HG03558 (cell line): ENCODE measurements around the gene KIF1A.
"Not testable (repeated sequence)": the region's sequence is repeated elsewhere in the genome, so short reads cannot be mapped to it uniquely, and the experiment has no call there.

ENCODE experiments used
- ATAC-seq: cut with Tn5 transposase; IDR thresholded peaks from one replicate; pipeline ENCODE4 v1.9.1; 2021; ENCODE audit warnings: moderate number of reproducible peaks; ENCODE audit not compliant: unreplicated experiment; ENCODE audit errors: extremely low read depth

KIF1A gene

DNA sequence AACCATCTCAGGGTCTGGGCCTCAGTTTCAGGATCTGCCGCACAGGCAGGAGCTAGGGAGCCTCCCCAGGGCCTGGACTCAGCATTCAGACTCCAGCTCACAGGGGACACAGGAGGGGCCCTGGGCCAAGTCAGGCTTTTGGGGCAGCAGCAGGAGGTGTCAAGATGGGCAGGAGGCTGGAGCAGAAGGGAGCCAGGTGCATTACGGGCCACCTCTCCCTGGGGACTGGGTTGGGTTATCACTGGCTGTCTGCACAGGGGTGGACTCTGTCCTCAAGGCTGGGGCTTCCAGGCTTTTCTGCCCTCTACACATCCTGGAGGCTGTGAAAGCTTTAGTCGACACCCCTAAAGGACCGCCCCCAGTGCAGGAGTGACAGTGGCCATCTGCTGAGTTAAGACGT lies 108.3 kb downstream of the KIF1A start:
- ATAC-seq = no peak

DNA sequence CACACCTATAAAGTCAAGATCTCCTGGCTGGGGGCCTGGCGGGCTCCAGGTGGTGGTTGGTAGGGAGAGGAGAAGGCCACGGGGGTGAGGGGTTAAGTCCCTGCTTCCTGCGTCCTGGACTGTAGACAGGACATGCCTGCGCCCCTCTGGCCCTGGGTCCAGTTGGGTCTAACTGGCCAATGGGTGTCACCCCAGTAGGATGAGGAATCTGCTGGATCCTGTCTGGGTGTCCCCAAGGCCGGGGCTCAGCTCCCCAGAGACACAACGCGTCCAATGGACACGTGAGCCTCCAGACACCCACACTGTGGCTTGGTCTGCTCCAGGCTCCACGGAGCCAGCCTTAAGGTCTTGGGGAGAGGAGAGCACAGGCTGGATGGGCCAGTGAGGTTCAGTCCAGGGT lies 108.7 kb downstream of the KIF1A start:
- no peak for ATAC-seq

DNA sequence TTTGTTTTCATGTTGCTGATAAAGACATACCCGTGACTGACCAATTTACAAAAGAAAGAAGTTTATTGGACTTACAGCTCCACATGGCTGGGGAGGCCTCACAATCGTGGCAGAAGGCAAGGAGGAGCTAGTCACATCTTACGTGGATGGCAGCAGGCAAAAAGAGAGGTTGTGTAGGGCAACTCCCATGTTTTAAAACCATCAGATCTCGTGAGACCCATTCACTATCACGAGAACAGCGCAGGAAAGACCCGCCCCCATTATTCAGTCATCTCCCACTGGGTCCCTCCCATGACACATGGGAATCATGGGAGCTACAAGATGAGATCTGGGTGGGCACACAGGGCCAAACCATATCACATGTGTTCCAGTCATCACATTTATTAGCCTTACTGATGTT lies 111.6 kb downstream of the KIF1A start:
- no peak for ATAC-seq

DNA sequence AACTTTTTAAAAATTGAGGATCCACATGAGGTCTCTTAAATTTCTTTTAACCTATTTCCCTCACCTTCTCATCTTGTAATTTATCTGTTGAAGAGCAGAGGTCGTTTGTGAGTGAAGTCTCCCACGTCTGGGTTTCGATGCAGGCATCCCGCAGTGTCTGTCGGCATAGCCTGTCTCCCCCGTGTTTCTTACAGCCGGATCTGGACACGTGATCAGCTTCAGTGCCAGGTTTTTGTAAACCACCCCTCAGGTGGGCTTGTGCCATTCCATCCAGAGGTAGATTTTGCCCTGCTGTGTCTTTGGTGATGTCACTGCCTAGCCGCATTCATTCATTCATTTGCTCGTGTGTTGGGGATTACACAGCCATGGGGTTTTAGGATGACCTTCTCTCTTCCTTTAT lies 112.2 kb downstream of the KIF1A start:
- ATAC-seq = no peak

DNA sequence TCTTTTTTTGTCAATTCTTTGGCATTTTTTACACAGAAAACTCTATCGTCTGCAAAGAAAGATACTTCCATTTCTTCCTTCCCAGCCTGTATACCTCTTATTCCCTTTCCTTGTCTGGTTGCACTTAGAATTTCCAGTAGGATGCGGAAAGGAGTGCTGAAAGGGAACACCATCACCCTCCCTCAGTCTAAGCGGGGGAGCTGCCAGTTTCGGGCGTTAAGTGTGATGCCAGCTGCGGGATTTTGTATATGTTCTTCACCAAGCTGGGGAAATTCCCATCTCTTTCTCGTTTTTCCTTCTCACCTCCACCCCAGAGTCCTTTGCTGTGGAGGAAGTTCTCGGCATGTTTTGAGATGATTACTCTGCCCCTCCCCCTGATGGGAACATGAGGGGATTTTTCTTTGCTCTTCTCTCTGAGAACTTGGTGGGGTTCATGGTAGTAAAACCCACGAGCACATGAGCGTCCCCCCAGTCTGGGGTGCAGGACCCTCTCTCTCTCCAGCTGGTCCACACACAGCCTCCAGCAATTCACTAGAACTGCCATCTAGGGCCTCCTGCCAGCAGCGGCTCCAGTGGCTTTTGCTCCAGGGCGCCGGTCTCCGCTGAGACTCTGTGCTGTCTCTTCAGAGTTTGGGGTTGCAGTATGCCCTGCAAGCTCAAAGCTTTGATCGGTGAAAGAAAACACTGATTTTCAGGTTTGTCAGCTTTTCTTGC lies 112.8 kb downstream of the KIF1A start:
- ATAC-seq = no peak

DNA sequence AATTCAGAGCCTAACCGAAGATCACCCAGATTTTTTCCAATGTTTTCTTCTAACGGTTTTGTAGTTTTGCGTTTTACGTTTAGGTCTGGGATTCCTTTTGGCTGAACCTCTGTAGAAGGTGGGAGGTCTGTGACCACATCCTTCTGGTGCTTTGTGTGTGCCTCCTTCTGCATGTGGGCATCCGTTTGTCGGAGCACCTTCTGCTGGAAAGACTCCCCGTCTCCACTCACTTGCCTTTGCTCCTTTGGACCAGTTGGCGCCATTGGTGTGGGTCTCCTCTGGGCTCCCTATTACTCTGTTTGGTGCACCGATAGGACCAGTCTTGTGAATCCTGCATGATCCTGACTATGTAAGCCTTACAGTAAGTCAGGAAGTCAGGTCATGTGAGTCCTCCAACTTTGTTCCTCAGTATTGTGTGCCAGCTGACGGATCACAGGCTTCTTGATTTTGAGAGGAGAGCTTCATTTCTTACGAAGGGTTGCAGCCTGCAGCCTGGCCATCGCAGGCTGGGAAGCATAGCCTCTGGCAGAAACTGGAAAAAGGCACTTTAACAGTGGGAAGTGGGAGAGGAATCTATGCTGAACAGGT lies 114.7 kb downstream of the KIF1A start:
- no peak for ATAC-seq

DNA sequence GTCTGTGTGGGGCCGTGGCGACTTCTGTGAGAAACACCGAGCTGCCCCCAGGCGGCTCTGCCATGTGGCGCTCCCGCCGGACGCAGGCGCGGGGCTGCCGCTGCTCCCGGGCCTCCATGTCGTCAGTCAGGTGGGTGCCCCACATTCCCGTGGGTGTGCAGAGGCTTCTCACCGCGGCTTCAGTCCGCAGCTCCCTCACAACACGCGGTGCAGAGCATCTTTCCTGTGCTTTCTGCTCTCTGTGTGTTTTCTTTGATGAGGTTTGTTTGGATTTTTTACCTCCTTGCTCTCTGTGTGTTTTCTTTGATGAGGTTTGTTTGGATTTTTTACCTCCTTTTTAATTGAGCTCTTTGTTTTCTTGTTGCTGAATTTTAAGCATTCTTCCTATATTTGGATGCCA lies 115.4 kb downstream of the KIF1A start:
- no peak for ATAC-seq

DNA sequence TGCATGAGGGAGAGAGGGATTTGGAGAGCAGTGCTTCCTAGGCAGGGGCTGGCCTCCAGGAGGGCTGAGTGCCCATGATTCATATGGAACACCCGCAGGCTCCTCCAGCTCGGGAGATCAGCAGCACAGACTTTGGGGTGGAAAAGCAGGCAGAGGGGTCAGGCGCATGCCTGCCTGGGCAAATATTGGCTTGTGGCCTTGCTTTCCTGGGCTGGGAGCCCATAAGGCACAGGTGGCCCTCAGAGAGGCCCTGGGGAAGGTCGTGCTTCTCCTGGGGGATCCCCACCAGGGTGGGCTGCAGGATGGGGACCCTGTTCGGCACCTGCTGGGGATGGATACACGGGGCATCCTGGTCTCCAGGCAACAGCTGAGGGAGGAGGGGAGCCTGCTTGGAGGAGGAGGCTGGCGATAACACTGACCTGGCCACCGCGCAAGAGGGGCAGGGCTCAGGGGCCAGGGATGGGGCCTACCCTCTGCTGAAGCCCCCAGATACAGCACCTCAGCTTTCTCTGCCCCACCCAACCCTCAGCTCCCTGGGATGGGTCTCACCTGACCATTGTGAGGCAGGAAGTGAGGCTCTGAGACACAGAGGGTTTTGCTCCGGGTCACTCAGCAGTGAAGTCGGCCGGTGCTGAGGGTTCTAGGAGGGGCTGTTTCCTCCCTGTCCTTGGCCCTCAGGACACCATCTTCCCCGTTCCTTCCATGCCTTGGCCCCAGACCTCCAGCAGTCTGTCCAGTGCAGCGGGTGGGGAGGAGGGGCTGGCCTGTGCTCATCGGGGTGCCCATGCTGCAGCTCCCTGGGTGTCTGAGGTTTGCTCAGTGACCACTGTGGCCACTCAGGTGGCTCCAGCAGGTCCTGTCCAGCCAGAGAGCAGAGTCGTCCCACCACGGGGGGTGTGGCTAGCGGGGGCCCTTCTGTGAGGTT lies 116.3 kb downstream of the KIF1A start:
- no peak for ATAC-seq

DNA sequence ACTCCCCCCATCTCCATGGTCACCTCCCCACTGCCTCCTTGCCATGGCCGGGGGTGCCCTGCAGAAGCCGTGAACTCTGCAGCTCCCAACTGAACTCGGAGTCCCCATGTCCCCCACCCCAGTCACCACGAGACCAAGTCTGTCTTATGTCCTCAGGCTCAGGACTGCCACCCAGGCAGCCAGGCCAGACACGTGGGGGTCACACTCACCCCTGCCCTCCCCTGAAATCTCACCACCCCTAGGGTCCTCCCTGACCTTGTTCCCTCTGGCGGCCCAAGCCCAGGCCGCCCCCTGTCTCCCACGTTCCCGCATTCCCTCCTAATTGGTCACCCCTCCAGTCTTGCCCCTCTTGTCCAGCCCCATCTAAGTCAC lies 117.4 kb downstream of the KIF1A start:
- no peak for ATAC-seq

DNA sequence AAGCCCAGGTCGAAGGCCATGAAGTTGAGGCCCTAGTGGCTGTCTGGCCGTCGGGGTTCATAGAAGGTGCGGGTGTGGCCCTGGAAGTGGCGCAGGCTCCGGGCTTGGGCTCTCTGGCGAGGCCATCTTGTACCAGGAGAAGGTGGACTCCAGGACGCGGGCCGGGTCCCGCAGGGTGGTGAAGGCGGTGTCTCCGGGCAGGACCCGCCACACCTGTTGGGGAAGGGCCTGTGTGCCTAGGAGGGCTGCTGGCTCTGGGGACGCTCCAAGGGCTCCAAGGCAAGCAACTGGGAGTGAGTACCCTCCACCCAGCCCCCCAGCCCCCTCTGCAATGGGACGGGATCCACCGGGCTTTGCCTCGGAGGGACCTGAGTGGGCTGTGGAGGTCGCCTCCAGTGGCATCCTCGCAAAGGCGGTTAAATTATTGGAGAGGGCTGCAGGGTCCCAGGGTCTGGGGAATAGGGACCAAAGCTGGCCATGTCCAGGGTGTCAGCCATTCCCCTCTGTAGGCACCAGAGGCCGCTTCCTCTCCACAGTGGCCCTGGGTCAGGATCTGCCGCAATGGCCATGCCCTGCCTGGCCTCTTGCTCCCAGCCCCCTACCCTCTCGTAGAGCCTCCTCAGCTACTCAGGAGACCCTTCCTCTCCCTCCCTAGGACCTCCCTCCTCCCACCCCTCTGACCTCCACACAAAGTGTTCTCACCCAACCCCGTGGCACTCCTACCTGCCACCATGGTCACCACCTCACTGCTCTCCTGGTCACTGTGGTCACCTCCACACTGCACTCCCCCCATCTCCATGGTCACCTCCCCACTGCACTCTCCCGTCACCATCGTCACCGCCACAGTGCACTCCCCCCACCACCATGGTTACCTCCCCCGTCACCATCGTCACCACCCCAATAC lies 118.0 kb downstream of the KIF1A start:
- ATAC-seq = no peak

DNA sequence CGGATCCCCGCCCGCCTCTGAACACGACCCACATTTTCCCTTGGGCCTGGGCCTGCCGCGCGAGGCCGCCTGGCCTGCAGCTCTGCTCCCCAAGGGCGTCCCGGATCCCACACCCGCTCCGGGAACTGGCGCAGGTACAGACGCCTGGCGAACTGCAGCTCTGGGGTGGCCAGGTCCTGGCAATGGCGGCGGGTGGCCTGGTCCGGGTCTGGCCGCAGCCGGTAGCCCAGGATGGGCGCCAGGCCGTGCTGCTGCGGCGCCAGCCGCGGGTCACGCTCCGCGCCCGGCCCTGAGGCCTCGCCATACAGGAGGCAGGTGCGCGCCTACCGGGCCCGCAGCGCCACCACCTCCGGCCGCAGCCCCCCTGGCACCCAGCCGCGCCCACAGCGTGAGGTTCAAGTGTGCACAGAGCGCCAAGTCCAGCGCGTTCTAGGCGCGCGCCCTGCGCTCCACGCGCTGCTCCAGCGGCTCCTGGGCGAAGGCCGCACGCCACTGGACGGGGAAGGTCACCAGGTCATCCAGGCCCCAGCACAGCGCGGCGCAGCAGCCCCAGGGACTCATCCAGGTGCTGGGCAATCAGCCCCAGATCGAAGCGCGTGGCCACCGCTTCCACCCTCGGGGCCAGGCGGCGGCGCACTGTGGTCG lies 118.8 kb downstream of the KIF1A start:
- no peak for ATAC-seq

DNA sequence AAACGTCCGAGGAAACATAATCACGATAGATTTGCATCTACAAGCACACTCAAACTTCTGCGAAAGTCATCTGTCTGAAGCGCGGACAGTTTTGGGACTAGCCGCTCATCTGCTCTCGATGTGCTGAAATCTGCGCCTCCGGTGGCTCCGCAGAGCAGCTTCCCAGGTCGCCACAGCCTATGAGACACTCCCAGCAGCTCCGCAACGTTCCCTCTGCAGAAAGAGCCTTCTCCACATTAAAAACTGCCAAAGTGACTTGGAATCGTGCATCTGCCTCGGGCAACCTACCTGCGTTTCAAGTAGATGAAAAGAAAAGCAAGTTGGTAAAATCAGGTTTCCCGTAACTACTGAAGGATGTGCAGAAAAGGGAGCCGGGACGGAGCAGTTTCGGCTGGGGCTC lies 119.4 kb downstream of the KIF1A start:
- not testable (repeated sequence) for ATAC-seq

DNA sequence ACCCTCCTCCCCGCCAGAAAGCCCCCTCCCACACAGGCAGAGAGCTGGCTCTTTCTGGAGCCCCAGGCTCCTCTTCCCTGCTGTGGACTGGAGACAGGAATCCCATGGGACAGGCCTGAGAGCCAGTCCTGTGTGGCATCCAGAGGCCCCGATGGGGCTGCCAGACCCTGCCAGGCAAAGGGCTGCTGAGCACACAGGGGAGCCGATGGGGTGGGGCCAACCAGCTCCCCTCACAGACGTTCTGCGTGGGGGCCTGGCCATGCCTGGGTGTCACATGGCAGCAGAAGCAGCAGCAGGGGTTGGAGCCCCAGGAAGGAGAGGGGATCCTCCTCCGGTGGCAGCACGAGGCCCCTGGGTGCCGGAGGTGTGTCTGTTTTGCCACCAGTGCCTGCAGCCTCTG lies 120.2 kb downstream of the KIF1A start:
- not testable (repeated sequence) for ATAC-seq

DNA sequence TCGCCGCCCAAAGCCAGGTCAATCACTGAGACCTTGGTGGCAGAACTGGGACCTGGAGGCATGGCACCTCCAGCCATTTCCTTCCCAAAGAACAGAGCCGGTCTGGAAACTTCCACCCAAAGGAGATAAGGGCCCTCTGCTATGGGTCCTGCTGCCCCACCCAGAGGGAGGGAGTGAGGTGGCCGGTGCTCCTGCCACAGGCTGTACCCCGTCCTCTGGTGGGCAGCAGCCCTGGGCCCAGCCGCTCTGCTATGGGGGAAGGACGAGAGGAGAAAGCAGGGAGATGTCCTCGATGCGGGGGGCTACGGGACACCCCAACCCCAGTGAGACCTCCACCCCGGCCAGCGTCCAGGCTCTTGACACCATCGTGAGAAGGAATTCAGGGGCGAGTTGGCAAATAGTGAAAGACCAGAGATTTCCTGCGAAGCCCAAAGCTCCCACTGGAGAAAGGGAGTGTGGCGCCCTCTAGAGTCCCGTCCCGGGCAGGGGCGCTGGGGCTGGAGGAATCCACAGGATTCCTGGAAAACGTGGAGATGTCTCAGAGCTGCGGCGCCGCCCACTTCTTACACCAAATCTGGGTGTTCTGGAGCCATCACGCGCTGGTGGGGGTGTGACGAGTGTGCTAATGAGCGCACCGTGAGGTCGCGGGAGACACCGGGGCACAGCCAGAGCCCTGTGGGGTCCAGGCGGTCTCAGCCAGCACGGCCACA lies 121.0 kb downstream of the KIF1A start:
- not testable (repeated sequence) for ATAC-seq

DNA sequence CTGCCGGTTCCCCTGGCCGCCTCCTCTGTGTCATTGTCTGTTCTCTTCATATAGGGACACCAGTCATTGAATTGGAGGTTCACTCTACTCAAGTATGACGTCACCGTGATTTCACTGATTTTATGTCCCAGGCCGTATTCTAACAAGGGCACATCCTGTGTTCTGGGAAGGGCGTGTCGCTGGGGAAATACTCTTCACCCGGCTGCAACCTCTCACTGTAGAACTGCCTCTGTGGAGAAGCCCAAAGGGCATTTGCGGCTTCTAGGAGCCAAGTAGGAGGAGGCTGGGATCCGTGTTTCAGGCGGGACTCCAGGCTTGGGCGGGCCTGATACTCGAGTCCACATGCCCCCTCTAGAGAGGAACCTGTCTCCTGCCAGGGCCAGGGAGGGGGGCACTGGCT lies 123.5 kb downstream of the KIF1A start:
- ATAC-seq = not testable (repeated sequence)

DNA sequence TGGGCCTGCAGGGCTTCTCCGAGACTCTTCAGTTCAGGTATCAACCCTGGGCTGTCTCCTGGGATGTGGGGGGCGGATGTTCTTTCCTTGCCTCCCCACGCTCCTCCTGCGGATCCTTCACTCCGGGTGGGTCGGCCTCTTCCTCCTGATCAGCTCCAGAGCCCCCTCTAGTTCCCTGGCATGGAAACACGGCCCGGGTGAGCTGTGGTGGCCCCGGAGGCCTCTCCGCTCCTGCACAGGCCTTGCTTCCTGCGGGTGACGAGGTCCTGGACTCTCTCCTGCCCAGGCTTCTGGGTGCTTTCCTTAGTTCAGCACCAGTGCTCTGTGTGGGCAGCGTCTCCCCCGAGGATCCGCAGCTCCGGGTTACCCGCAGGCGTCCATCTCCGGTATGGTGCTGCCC lies 124.4 kb downstream of the KIF1A start:
- not testable (repeated sequence) for ATAC-seq

DNA sequence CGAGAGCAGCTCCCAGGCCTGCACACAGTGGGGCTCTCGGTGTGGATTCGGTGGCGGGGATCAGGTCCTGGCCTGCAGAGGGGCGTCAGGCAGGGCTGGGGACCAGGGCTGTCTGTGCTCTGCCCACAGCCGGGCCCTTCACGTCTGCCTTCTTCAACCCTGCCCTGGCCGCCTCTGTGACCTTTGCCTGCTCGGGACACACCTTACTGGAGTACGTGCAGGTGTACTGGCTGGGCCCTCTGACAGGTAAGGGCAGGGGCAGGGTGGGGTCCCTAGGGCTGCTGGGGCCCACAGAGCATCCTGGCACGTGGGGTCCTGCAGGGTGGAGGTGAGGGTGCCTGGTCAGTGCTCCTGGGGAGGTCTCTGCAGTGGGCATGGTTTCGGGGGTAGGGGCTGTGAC lies 125.7 kb downstream of the KIF1A start:
- not testable (repeated sequence) for ATAC-seq

DNA sequence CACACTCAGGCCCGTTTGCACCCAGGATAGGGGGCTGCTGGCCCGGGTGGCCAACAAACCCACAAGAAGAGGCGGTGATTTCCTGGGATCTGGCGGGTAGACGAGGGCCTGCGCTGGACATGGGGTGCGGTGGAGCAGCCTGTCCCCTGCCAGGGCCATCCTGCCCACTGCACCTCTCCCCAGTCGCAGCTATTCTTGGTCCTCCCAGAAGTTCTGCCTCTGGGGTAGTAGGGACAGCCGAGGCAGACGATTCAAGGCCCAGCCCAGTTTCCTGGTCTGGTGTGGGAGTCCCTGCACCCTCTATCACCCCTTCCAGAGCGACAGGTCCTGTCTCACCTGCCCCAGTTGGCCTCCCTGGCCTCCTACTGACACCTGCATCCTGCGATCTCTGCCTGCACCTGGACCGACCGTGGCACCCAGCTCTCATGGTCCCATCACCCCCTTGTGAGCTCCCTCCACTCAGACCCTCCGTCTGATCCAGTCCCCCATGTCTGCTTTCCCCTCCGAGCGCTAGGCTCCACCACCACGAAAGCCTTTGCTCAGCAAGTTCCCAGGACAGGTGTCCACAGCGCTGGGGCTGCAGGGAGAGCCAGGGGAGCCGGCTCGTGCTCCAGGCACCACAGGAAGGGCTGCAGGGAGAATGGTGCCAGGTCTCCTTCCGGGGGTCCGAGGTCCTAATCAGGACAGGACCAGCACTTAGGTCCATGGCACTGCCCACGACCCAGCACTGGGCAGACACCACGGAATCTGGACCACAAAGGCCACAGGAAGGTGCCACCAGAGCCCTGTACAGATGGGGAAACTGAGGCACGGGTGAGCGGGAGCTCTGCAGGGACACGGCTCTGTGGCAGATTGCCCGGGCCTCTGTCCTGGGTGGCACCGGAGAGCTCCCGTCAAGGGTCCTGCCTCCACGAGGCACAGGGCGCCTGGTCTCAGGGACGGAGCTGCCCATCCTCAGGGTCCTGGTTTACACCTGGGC lies 127.1 kb downstream of the KIF1A start:
- not testable (repeated sequence) for ATAC-seq
